ENCODE data around the gene CTDNEP1.

The CTDNEP1 gene

GRCh38 chr17:7251661-7252175 lies at the start of gene CTDNEP1:
TSS of gene CTDNEP1 (minus strand) at chr17:7251734. CDS start at chr17:7251296, 438 bp downstream.
- TF ChIP-seq CTCF (IDR thresholded peaks at IDR 0.05): no peak

GRCh38 chr17:7296189-7296861 lies 44.8 kb upstream of the CTDNEP1 start:
- peak; percentile 74 for TF ChIP-seq CTCF (IDR thresholded peaks at IDR 0.05)

GRCh38 chr17:7295230-7296180 lies 44.0 kb upstream of the CTDNEP1 start:
- TF ChIP-seq CTCF (IDR thresholded peaks at IDR 0.05): no peak

- TF ChIP-seq CTCF (IDR thresholded peaks at IDR 0.05): no peak
Observed at GRCh38 chr17:7294614-7295153, 43.1 kb upstream of the CTDNEP1 start, which contains the start of gene YBX2. TSS of gene YBX2 (minus strand) at chr17:7294639. CDS start at chr17:7294500, 139 bp downstream.

GRCh38 chr17:7293816-7294613 lies 42.5 kb upstream of the CTDNEP1 start:
- no peak for TF ChIP-seq CTCF (IDR thresholded peaks at IDR 0.05)

GRCh38 chr17:7293159-7293558 lies 41.6 kb upstream of the CTDNEP1 start:
- TF ChIP-seq CTCF (IDR thresholded peaks at IDR 0.05): no peak

GRCh38 chr17:7292729-7293128 lies 41.2 kb upstream of the CTDNEP1 start:
- TF ChIP-seq CTCF (IDR thresholded peaks at IDR 0.05): no peak

Data from LNCAP (cell line).